HG02798 (cell line): ENCODE measurements around the gene COPB1.

Experiments used
- ATAC-seq: cut with Tn5 transposase; IDR thresholded peaks from one replicate; pipeline ENCODE4 v1.9.1; 2021; ENCODE audit warnings: mild to moderate bottlenecking; ENCODE audit not compliant: unreplicated experiment, poor library complexity

Gene COPB1

GRCh38 chr11:14435717-14436512 is 63.7 kb downstream of the COPB1 start:
- no peak for ATAC-seq

- ATAC-seq, result no peak
Observed at GRCh38 chr11:14425621-14426020, 74.0 kb downstream of the COPB1 start.

GRCh38 chr11:14424096-14424495 is 75.5 kb downstream of the COPB1 start:
- no peak for ATAC-seq

- no peak for ATAC-seq
Observed at GRCh38 chr11:14423633-14424032, 76.0 kb downstream of the COPB1 start.

- ATAC-seq, result no peak
Observed at GRCh38 chr11:14422814-14423182, 76.8 kb downstream of the COPB1 start.

GRCh38 chr11:14422052-14422813 is 77.4 kb downstream of the COPB1 start:
- no peak for ATAC-seq

GRCh38 chr11:14420223-14420622 is 79.4 kb downstream of the COPB1 start:
- no peak for ATAC-seq

GRCh38 chr11:14418801-14419417 is 80.7 kb downstream of the COPB1 start:
- no peak for ATAC-seq

- ATAC-seq, result no peak
Observed at GRCh38 chr11:14417617-14418374, 81.8 kb downstream of the COPB1 start.

- no peak for ATAC-seq
Observed at GRCh38 chr11:14417186-14417585, 82.4 kb downstream of the COPB1 start.

- peak; percentile 69 for ATAC-seq
Observed at GRCh38 chr11:14414470-14415461, 84.8 kb downstream of the COPB1 start.

- no peak for ATAC-seq
Observed at GRCh38 chr11:14413307-14414069, 86.1 kb downstream of the COPB1 start.

GRCh38 chr11:14411818-14412217 is 87.8 kb downstream of the COPB1 start:
- ATAC-seq, result no peak

- ATAC-seq, result no peak
Observed at GRCh38 chr11:14409891-14410290, 89.7 kb downstream of the COPB1 start.

GRCh38 chr11:14408612-14409011 is 91.0 kb downstream of the COPB1 start:
- ATAC-seq, result no peak
